CD4-positive, alpha-beta T cell treated with Interleukin-10 for 1 hour (primary cell): Measurements from ENCODE around the gene PCDHGA8.

Experiments used
- DNase-seq: peaks from one replicate; pipeline ENCODE4 v3.0.0-alpha.2; 2020

PCDHGA8 gene

GRCh38 chr5:141437221-141437620 is 44.8 kb downstream of the PCDHGA8 start:
- no peak for DNase-seq

- DNase-seq: no peak
These were observed 47.1 kb downstream of the PCDHGA8 start for GRCh38 chr5:141439411-141440141.

GRCh38 chr5:141440341-141440740 is 47.9 kb downstream of the PCDHGA8 start:
- DNase-seq: no peak

GRCh38 chr5:141441571-141442170 is 49.2 kb downstream of the PCDHGA8 start:
- no peak for DNase-seq
